ENCODE results near the gene TENT5A.
A peak's percentile ranks its signal among the peaks of the same experiment; 100 is the strongest.
"Not testable (repeated sequence)": the region's sequence is repeated elsewhere in the genome, so short reads cannot be mapped to it uniquely, and the experiment has no call there.

TENT5A gene

GRCh38 chr6:81752084-81752920 is at the start of gene TENT5A:
Gene TENT5A, minus strand, starts transcription at chr6:81752681. Its CDS starts 540 bp downstream, at chr6:81752141.
- DNase-seq = peak; percentile 41

GRCh38 chr6:81801489-81801888 is 49.0 kb upstream of the TENT5A start:
- DNase-seq = no peak

GRCh38 chr6:81800666-81801065 is 48.2 kb upstream of the TENT5A start:
- DNase-seq = no peak

- no peak for DNase-seq
These were observed 46.8 kb upstream of the TENT5A start for GRCh38 chr6:81799323-81799722.

DNA sequence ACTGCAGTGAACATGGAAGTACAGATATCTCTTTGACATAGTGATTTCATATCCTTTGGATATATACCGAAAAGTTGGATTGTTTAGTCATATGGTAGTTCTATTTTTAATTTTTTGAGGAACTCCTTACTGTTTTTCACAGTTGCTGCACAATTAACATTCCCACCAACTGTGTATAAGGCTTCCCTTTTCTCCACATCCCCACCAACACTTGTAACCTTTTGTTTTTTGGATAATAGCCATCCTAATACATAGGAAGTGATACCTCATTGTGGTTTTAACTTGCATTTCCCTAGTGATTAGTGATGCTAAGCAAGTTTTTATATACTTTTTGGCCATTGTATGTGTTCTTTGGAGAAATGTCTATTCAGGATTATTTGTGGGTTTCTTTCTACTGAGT is 45.1 kb upstream of the TENT5A start:
- DNase-seq = no peak

DNA sequence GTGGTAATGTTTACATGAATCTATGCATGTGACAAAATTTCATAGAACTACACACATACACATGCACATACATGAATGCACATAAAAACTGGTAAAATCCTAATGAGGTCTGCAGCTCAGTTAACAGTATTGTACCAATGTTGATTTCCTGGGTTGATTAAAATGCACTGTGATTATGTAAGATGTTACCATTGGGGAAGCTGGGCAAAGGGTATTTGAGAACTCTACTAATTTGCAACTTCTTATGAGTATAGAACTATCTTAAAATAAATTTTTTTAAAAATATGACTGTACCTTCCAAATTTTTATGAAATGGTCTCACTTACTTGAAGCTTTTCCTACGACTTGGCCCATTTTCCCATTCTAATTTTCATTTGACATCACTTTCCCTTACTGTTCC is 43.4 kb upstream of the TENT5A start:
- DNase-seq = no peak

DNA sequence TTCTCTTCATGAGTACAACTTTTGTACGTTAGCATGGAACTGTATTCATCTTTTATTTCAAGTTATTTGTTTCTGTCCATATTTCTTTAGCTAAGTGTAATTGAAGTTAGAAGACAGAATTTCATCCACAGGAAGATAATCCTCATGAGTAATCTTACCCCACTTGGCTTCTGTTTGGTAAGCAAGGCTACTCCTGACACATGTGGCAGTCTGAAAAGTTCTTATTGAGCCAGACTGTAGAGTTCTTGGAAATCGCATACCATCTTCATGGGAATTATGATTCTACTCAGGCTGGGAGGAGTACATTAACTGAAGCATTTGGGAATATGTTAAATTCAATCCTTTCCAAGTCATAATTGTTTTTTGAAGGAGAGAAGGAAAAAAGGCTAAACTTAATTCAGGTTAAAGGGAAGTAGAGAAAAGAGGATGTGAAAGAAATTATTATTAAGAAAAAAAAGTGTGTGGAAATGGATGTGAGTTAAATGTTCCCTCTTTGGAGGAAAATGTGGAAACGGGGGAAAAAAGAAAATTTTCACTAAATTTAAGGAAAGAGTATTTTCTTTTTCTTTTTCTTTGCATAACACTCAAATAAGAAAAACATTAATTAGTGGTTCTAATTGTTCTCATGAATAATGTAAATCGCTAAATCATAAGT is 41.5 kb upstream of the TENT5A start:
- DNase-seq = no peak

DNA sequence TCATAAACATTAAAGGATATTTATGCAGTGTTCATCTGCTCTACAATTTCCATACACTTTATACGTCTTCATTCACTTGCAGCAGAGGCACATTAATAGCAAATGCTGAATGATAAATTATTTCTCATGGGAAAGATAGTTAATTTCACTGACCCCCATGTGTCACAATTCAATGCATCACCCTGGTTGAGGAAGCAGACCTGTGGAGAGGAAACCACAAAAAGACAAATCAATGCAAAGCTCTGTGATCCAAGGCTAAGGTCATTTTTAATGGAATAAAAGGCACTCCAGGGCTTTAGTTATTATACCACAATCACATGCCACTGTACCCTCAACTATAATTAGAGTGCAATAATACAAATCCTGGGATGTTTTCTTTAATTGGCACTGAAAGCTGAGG is 40.3 kb upstream of the TENT5A start:
- DNase-seq = no peak

DNA sequence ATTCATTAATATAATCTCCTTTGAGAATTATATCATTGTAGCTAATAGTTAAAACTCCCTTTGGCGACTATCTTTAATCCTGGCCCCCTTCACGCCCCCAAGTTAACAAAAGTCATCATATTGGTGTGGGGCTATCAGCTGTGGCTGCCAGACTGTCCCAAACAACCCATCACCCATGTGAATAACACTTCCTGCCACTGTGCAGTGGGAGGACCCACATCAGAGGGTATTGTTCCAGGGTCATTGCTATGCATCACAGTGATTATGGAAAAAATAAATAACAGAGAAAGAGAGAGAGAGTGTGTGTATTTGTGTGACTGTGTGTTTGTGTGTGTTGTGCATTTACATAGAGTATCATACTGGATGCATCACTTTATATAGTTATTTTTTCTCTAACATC is 39.3 kb upstream of the TENT5A start:
- DNase-seq = no peak

- no peak for DNase-seq
These were observed 37.6 kb upstream of the TENT5A start for GRCh38 chr6:81790034-81790433.

GRCh38 chr6:81789291-81789690 is 36.8 kb upstream of the TENT5A start:
- DNase-seq = no peak

GRCh38 chr6:81788748-81789147 is 36.3 kb upstream of the TENT5A start:
- no peak for DNase-seq

GRCh38 chr6:81787313-81788068 is 35.0 kb upstream of the TENT5A start:
- no peak for DNase-seq

GRCh38 chr6:81786150-81786549 is 33.7 kb upstream of the TENT5A start:
- DNase-seq = no peak

DNA sequence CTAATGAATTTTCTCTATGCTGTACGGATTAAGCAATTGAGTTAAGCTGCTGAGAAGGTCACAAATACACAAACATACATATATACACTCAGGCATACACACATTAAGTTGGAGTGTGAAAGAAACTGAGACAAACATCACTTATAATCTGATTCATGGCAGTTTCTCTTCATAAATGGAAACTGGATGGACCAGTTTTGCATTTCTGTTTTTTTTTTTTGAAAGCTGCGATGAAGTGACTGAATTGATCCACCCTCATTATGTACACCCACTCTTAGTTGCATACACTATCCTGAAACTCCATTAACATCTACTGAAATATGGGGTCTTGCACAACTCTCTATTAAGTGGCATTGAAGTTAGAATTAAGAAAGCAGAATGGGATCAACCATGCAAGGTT is 32.9 kb upstream of the TENT5A start:
- DNase-seq = no peak

- no peak for DNase-seq
These were observed 31.4 kb upstream of the TENT5A start for GRCh38 chr6:81783893-81784292.

DNA sequence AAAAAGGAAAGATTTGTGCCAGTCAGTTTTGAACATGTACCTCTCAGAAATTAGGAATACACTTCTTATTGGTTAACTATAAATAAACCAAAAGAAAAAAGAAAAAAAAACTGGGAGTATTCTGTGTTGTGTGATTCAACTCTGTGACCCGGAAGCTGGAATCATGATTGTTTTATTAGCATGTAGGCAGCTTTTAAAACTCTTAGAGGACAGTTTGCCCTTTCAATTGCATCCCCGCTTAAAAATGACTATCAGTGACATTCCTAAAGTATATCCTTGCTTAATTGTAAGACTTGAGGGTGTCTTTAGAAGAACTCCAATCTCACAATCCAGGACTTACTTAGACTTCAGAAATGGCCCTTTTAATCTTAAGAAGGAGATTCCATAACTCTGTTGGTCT is 29.1 kb upstream of the TENT5A start:
- no peak for DNase-seq

DNA sequence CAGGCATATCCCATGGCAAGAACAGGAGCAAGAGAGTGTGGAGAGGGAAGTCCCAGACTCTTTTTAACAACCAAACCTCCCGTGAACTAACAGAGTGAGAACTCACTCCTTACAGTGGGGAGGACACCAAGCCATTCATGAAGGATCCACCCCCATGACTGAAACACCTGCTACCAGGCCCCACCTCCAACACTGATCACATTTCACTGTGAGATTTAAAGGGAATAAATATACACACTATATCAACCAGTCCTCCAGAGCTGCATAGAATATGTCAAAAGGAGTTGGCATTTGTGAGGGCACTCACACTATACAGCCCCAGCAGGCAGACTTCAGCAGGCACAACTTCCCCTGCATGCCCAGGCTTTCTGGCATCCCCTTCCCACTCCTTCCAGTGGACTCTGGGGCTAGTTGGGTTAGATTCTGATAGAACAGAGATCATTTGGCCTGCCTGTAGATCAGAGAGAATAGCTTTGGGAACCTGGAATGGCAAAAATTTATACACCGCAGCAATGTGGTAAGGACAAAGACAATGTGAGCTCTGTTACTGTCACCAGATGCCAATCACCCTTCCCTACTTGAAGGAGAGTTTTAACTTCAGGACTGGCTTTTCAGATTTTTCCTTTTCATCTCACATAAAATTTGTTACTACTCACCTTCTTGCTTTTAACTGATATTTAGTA is 25.2 kb upstream of the TENT5A start:
- no peak for DNase-seq

DNA sequence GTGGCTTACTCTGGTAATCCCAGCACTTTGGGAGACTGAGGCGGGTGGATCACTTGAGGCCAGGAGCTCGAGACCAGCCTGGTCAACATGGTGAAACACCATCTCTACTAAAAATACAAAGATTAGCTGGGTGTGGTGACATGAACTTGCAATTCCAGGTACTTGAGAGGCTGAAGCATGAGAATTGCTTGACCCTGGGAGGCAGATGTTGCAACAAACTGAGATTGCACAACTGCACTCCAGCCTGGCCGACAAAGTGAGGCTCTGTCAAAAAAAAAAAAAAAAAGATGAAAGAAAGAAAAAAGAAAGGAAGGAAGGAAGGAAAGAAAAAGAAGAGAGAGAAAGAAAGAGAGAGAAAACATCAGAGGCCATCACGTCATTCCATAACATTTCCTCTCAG is 23.7 kb upstream of the TENT5A start:
- DNase-seq = not testable (repeated sequence)

GRCh38 chr6:81774542-81774941 is 22.1 kb upstream of the TENT5A start:
- no peak for DNase-seq

DNA sequence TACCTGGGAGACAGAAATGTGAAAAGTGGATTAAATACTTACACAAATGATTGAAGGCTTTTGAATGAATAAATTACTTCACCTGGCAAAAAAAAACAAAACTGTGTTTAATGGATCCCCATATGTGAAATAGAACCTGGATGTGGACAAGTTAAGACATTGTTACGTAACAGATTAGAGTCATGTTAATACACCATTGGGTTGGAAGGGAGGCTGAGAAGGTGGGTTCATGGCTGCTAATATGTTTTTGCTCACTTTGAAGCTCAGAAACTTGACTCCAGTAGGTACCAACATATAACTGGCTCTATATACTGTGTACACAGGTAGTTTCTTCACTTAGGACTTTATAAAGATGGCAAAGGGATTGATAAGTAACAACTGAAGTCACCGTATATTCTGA is 21.4 kb upstream of the TENT5A start:
- no peak for DNase-seq

DNA sequence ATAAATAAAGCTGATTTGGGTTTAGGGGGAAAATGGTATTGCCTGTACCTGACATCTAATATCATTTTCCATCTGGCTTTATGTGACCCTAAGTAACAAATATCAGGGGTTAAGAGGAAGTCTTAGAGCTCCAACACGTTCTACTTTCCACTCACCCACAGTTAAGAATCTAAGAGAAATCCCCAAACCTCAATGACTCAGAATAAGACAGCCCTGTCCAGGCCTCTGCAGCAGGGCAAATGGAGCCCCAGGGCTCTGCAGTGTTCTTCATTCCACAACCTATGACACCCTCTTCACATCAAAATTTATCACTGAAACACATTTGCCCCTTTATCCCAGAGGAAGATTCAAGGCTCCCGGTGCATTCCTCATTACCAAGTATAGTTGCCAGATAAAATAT is 20.3 kb upstream of the TENT5A start:
- peak; percentile 34 for DNase-seq

DNA sequence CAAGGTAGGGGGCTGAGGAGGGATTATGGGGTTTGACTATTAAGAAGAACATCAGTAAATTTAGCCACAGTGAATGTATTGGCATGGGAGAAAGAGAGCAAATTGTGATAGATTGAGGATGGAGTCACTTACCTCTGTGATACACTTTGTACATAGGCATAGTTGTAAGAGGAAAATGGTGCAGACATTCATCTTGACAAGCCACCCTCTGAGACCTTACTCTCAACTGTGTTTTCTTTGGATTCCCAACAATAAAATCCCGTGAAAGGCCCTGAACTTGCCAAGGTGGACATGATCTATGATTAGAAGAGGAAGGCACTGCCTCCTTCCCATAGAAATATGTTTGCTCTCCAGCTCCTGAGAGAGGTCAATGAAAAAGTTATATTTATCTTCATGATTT is 18.6 kb upstream of the TENT5A start:
- DNase-seq = no peak
